ENCODE measurements around the gene PSMA2. TPM values are rescaled to one million over a fixed set of nuclear protein-coding genes. Genes with fewer than 3 reads are reported as not detected.
A peak's percentile ranks its signal among the peaks of the same experiment; 100 is the strongest.

The PSMA2 gene
- total and polyA plus RNA-seq, 2 donors (not counting 1 experiment from before 2014, with no cell fraction given): 27.2 to 161 TPM

DNA sequence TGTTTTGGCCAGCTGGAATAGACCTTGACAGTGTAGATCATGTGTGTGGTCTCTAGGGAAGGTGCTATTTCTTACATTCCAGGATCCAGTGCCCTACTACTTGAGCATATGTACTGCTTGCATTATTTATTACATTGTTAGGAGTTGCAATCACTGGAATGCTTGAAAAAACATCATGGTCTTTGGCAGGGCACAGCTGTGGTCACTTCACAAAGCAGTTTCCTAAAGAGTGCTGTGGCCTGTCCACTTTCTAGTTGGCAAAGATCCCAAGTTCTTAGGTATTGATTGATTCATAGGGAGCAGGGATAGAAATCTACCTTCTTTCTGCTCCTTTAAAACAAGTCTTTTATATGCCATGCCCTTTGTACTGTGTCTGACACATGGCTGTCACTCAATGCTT is 24.7 kb downstream of the PSMA2 start:
- DNase-seq (ENCODE audit: low read depth in 2 of 2): peak in 1 of 2 donors; percentile 52
- H3K27me3 ChIP-seq (ENCODE audit: control insufficient read depth, insufficient read depth, low read length): no peaks in the 10 kb centered on the region
- H3K9me3 ChIP-seq (ENCODE audit: control insufficient read depth, insufficient read depth, low read depth, low read length): no peaks in the 10 kb centered on the region
- TF ChIP-seq EZH2 (IDR thresholded peaks at IDR 0.05; ENCODE audit: low read length, missing control alignments): no peak
- TF ChIP-seq, protein P1, sequence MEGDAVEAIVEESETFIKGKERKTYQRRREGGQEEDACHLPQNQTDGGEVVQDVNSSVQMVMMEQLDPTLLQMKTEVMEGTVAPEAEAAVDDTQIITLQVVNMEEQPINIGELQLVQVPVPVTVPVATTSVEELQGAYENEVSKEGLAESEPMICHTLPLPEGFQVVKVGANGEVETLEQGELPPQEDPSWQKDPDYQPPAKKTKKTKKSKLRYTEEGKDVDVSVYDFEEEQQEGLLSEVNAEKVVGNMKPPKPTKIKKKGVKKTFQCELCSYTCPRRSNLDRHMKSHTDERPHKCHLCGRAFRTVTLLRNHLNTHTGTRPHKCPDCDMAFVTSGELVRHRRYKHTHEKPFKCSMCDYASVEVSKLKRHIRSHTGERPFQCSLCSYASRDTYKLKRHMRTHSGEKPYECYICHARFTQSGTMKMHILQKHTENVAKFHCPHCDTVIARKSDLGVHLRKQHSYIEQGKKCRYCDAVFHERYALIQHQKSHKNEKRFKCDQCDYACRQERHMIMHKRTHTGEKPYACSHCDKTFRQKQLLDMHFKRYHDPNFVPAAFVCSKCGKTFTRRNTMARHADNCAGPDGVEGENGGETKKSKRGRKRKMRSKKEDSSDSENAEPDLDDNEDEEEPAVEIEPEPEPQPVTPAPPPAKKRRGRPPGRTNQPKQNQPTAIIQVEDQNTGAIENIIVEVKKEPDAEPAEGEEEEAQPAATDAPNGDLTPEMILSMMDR (conservative IDR thresholded peaks at IDR 0.05 in 1 of 2, IDR thresholded peaks at IDR 0.05 in 1 of 2; ENCODE audit: low read depth in 1 of 2, low read length in 2 of 2): no peak
- H2AFZ ChIP-seq (ENCODE audit: low read length): no peak overlapping the region
- H3K4me1 ChIP-seq (ENCODE audit: control insufficient read depth, extremely low read depth, insufficient read depth, low read length): peaks cover 2% of the 10 kb centered on the region
- no peak overlapping the region for H3K27ac ChIP-seq (ENCODE audit: insufficient read depth, low read length)
- no peak overlapping the region for H3K4me2 ChIP-seq (ENCODE audit: extremely low read depth, insufficient read depth, low read length)
- no peak overlapping the region for H3K4me3 ChIP-seq (replicated peaks in 1 of 4; ENCODE audit: control extremely low read depth in 1 of 4, insufficient read depth in 1 of 4, low read depth in 3 of 4, low read length in 4 of 4)
- no peaks in the 10 kb centered on the region for H3K36me3 ChIP-seq (ENCODE audit: control insufficient read depth, insufficient read depth, low read length)
- no peak overlapping the region for H3K9ac ChIP-seq (ENCODE audit: insufficient read depth, low read length)
- no peaks in the 10 kb centered on the region for H4K20me1 ChIP-seq (ENCODE audit: control insufficient read depth, extremely low read depth, insufficient read depth, low read length)
- peaks cover 7% of the 10 kb centered on the region for H3K79me2 ChIP-seq (ENCODE audit: control insufficient read depth, insufficient read depth, low read length)

DNA sequence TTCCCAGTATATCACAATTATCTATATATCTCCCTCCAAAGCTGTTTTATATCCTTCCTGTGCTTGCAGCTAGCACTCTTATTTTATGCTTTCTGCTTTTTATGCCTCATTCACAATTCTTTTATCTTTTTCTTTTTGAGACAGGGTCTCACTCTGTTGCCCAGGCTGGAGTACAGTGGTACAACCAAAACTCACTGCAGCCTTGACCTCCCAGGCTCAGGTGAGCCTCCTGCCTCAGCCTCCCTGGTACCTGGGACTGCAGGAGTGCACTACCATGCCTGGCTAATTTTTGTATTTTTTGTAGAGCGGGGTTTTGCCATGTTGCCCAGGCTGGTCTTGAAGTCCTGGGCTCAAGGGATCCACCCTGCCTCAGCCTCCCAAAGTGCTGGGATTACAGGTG is 25.8 kb downstream of the PSMA2 start:
- Histone ChIP-seq H3K79me2 (ENCODE audit: control insufficient read depth, insufficient read depth, low read length) (peaks cover 5% of the 10 kb centered on the region), H3K9ac (ENCODE audit: insufficient read depth, low read length) (no peak overlapping the region), H3K9me3 (ENCODE audit: control insufficient read depth, insufficient read depth, low read depth, low read length) (no peaks in the 10 kb centered on the region), H3K4me3 (replicated peaks in 1 of 4; ENCODE audit: control extremely low read depth in 1 of 4, insufficient read depth in 1 of 4, low read depth in 3 of 4, low read length in 4 of 4) (no peak overlapping the region), H3K27me3 (ENCODE audit: control insufficient read depth, insufficient read depth, low read length) (no peaks in the 10 kb centered on the region), H3K4me2 (ENCODE audit: extremely low read depth, insufficient read depth, low read length) (no peak overlapping the region), H2AFZ (ENCODE audit: low read length) (no peak overlapping the region), H3K27ac (ENCODE audit: insufficient read depth, low read length) (no peak overlapping the region), H3K4me1 (ENCODE audit: control insufficient read depth, extremely low read depth, insufficient read depth, low read length) (peaks cover 2% of the 10 kb centered on the region), H4K20me1 (ENCODE audit: control insufficient read depth, extremely low read depth, insufficient read depth, low read length) (no peaks in the 10 kb centered on the region), H3K36me3 (ENCODE audit: control insufficient read depth, insufficient read depth, low read length) (no peaks in the 10 kb centered on the region)
- TF ChIP-seq EZH2 (IDR thresholded peaks at IDR 0.05; ENCODE audit: low read length, missing control alignments): no peak
- TF ChIP-seq, protein P1 (conservative IDR thresholded peaks at IDR 0.05 in 1 of 2, IDR thresholded peaks at IDR 0.05 in 1 of 2; ENCODE audit: low read depth in 1 of 2, low read length in 2 of 2): no peak
- DNase-seq (ENCODE audit: low read depth in 2 of 2): no peak

DNA sequence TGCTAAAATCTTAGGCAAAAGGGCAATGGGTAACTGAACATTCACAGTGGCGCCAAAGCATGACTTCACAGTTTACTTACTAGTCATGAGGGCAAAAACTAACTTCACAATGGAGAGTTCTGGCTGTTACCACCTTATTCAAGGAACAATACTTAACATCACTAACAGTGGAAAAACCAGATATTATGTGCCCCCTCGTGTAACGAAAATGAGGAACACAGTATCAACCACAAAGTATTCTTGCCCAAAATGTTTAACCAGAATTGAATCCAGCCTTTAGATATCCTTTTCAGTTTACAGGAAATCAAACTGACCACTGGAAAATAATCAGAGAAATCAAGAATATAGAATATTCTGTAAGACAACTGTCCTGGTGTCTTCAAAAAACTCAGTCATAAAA is 29.6 kb downstream of the PSMA2 start:
- Histone ChIP-seq H3K27ac (ENCODE audit: insufficient read depth, low read length) (no peak overlapping the region), H4K20me1 (ENCODE audit: control insufficient read depth, extremely low read depth, insufficient read depth, low read length) (no peaks in the 10 kb centered on the region), H3K9ac (ENCODE audit: insufficient read depth, low read length) (no peak overlapping the region), H3K4me1 (ENCODE audit: control insufficient read depth, extremely low read depth, insufficient read depth, low read length) (no peaks in the 10 kb centered on the region), H3K4me3 (replicated peaks in 1 of 4; ENCODE audit: control extremely low read depth in 1 of 4, insufficient read depth in 1 of 4, low read depth in 3 of 4, low read length in 4 of 4) (no peak overlapping the region), H3K27me3 (ENCODE audit: control insufficient read depth, insufficient read depth, low read length) (no peaks in the 10 kb centered on the region), H3K36me3 (ENCODE audit: control insufficient read depth, insufficient read depth, low read length) (no peaks in the 10 kb centered on the region), H2AFZ (ENCODE audit: low read length) (no peak overlapping the region), H3K4me2 (ENCODE audit: extremely low read depth, insufficient read depth, low read length) (no peak overlapping the region), H3K9me3 (ENCODE audit: control insufficient read depth, insufficient read depth, low read depth, low read length) (no peaks in the 10 kb centered on the region), H3K79me2 (ENCODE audit: control insufficient read depth, insufficient read depth, low read length) (no peaks in the 10 kb centered on the region)
- DNase-seq (ENCODE audit: low read depth in 2 of 2): no peak
- TF ChIP-seq, protein P1 (conservative IDR thresholded peaks at IDR 0.05 in 1 of 2, IDR thresholded peaks at IDR 0.05 in 1 of 2; ENCODE audit: low read depth in 1 of 2, low read length in 2 of 2): no peak
- TF ChIP-seq EZH2 (IDR thresholded peaks at IDR 0.05; ENCODE audit: low read length, missing control alignments): no peak

All from fibroblast of lung (primary cell).